Measurements from ENCODE around the gene CTDSP1.

Gene CTDSP1

GRCh38 chr2:218452079-218452478 lies 52.4 kb downstream of the CTDSP1 start:
- Histone ChIP-seq H3K36me3 (ENCODE audit: control insufficient read depth in 1 of 2, insufficient read depth in 2 of 2, low read length in 2 of 2) (peaks cover 25 to 49% of the 10 kb centered on the region in 2 donors), H3K9me3 (ENCODE audit: control insufficient read depth in 1 of 2, low read length in 2 of 2) (no peaks in the 10 kb centered on the region), H3K4me1 (ENCODE audit: control insufficient read depth in 1 of 2, insufficient read depth in 2 of 2, low read length in 2 of 2) (peaks cover 0 to 10% of the 10 kb centered on the region in 2 donors), H3K4me3 (ENCODE audit: low read depth in 1 of 2, low read length in 2 of 2) (no peak overlapping the region), H3K27me3 (ENCODE audit: control insufficient read depth in 1 of 2, insufficient read depth in 2 of 2, low read length in 2 of 2) (no peaks in the 10 kb centered on the region), H3K27ac (ENCODE audit: low read depth, low read length) (no peak overlapping the region), H3K9ac (ENCODE audit: low read depth in 1 of 2, low read length in 2 of 2) (no peak overlapping the region)
